RPMI8226 (cell line): ENCODE data around the gene TMEM9.
"Not testable (repeated sequence)": the region's sequence is repeated elsewhere in the genome, so short reads cannot be mapped to it uniquely, and the experiment has no call there.

Experiments used
- DNase-seq: peaks from one replicate; pipeline ENCODE4 v3.0.0-alpha.2; 2015

The TMEM9 gene

DNA sequence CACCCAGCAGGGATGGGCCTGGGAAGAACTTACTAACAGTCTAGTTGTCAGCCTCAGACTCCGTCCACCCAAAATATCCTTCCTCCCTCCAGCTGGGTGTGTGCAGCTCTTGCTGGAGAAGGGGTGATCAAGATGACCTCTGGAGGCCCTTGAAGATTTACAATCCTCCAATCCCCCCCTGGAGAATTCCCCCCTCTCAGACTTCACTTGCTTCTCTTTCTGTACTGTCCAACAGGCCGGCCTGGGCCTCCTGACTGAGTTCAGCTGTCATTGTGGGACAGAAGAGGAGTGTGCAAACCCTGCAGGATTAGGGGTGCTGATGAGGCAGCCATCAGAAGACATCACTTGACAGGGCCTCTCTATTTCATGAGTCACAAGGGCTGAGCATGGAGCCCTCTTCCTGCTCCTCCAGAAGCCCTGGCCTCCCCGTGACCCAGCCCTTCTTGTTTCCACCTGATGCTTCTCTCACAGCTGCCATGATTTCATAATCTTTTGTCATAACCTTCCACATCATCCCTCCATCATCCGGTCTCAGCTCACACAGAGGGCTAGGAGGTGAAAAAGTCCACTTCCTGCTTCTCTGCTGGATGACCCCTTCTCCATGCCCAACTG, 18.8 kb upstream of the TMEM9 start:
- no peak for DNase-seq

DNA sequence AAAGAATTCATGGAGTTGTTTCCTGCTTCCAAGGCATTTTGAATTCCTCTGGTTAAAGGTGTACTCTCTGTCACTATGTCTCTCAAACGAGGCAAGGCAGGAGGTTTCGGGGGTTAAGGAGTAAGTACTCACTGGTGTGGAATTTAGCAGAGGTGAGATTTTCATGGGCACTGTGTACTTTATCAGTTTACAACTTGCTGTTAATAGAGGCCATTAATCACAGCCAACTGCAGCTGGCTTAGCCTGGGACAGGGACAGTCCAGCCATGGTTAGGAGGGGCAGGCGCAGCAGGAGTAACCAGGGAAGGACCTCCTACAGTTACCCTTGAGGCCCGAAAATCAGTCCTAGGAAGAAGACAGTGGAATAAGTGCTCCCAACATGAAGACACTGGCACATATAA, 18.1 kb upstream of the TMEM9 start:
- no peak for DNase-seq

DNA sequence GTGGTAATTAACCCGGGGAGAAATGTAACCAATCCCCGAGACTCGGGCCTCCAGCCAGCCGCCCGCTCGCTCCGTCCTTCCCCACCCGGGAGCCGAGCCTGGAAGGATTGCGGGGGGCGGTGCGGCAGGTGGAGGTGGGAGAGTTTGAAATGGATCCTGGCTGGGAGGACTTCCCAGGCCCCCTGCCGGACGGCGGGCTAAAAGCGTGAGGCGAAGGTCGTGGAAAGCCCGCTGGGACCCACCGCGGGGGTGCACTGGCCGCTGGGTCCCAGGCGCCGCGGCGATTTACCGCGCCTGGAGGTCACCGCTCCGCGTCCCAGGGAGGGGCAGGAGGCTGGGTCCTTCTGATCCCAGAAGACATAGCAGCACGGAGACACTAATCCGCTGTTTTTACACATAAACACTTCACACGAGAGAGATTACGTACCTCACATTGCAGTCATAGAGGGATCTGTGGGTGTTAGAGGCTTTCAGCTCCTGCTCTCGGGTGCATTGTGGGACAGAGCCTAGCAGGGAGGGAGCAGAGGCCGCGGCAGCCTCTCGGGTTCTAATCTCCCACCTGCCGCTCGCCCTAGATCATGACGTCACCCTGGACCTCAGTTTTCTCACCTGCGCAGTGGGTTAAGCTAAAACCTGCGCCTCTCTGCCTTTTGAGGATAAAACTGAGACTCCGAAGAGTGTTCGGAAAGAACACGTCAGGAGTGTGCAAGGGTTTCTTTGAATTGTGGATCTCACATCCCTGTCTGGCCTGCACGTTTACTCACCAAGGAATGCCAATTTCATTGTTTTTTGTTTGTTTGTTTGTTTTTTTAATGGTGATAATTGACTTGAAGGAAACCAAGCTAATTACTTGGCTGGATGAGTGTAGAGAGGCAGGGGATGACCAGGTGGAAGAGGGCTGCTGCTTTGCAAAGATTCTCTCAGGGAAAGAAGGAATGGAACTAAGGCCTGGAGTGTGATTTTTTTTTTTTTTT, 17.1 kb upstream of the TMEM9 start:
- DNase-seq: peak; percentile 62

DNA sequence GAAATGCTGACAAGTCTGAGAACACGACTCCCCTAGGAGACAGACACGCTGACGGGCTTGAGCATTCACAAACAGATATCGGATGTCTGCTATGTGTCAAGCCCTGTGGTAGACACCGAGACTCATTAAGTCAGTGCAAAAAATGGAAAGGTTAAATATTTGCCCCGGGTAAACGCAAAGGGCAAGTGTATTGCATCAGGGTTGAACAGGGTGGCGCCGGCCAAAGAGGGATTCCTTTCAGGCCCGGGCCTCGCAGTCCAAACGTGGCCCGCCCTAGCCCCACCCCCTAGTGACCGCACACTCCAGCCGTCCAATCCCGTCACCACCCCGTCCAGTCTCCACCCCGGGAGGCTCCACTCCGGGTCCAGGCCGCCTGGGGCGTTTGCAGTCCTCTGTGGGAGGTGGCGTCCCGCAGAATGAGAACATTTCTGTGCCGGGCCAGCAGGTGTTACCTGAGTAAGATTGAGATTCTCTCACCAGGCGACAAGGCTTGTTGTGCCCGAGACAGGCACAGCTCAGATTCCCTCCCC, 16.3 kb upstream of the TMEM9 start:
- peak; percentile 98 for DNase-seq

DNA sequence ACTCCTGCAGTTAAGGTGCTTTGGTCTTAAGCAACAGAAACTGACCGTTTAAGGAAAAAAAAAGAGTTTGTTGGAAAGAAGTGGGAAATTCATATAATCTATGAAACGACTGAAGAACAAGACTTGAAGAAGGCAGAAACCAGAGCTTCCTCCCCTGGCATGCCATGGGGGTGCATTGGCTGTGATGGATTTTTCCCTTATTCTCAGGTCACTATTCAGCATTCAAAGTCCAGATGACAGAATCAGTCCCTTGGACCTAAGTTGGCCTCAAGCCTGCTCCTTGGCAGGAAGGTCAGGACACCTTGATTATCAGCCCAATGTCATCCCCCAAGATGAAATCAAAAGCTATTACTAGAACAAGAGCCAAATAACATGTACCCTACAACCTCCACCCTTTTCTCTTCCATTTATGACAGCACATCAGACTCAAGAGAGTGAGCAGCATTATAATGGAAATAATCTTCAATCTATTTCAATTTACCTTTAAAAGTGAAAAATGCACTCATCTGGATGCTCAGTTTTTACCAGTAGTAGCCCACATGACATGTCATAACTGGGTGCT, 15.8 kb upstream of the TMEM9 start:
- DNase-seq: no peak

DNA sequence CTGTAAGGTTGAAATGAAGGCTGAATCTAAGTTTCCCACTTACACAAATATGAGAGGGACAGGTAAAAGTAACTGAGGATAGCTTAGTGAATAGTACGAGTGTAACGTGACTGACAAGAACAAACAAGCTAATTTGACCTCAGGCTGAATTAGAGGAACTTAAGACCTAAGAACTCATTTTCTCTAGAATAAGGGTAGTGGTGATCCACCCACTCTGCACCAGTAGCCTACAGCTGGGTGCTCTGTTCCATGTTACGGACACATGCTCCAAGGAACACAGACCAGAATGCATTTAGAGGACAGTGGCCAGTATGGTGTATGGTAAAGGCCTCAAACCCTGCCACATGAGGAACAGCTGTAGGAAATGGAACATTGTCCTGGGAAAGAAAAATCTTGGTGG, 14.9 kb upstream of the TMEM9 start:
- no peak for DNase-seq

DNA sequence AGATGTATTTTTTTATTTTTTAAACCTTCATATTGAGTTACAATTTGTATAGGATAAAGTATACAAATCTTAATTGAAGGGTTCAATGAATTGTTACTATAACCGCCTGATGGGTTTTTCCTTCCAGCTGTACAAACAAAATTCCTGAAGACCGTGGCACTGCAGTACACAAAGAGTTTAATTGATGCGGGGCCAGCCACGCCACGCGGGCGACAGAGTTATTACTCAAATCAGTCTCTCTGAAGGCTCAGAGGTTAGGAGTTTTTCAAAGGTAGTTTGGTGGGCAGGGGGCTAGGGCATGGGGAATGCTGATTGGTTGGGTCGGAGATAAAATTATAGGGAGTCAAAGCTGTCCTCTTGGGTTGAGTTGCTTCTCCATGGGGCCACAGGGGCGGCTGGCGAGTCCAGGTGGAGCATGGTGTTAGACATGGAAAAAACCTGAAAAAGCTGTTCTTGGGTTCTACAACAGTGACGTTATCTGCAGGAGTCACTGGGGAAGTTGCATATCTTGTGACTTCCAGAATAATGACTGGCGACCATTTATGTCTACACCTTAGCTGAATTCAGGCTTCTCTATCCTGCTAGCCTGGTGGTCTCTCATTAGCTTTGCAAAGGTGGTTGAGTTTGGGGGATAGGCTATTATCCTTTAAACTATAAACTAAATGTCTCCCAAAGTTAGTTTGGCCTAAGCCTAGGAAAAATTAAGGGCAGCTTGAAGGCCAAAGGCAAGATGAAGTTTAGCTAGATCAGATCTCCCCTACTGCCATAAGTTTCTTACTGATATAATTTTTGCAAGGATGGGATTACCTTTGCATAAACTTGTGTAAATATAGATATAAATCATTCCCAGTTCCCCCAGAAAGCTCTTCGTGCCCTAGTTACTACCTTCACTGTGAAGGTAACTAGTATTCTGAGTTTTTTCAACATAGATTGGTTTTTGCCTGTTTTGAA, 13.0 kb upstream of the TMEM9 start:
- DNase-seq: no peak

DNA sequence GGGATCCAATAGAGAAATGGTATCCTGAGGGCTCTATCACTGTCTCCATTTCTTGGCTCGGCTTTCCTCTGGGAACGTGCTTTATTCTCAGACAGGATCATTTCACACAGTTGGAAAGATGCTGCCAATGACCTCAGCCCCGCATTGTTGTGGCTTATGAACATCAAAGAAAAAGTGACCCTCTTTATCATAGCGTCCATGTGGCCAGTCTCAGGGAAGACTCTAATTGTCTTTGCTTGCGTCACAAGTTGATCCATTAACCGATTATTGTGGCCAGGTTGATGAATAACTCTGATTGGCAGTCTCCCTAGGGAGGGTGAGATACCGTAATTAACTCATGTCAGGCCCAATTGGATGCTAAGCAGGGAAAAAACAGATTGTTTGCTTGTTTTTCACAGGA, 10.4 kb upstream of the TMEM9 start:
- DNase-seq: no peak

DNA sequence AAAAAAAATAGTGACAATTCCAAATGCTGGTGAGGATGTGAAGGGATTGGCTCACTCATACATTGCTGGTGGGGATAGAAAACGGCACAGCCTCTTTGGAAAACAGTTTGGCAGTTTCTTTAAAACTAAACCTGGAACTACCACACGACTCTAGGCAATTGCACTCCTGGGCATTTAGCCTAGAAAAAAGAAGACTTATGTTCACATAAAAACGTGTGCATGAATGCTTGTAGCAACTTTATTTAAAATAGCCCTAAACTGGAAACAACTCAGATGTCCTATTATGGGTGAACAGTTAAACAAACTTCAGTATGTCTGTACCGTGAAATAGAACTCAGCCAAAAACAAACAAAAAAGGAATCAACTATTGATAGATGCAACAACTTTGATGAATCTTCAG, 9.4 kb upstream of the TMEM9 start:
- no peak for DNase-seq

DNA sequence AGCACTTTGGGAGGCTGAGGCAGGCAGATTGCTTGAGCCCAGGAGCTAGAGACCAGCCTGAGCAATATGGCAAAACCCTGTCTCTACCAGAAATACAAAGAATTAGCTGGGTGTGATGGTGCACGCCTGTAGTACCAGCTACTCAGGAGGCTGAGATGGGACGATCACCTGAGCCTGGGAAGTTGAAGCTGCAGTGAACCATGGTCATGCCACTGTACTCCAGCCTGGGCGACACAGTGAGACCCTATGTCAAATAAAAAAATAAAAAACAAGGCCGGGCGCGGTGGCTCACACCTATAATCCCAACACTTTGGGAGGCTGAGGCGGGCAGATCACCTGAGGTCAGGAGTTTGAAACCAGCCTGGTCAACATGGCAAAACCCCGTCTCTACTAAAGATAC, 8.8 kb upstream of the TMEM9 start:
- not testable (repeated sequence) for DNase-seq

DNA sequence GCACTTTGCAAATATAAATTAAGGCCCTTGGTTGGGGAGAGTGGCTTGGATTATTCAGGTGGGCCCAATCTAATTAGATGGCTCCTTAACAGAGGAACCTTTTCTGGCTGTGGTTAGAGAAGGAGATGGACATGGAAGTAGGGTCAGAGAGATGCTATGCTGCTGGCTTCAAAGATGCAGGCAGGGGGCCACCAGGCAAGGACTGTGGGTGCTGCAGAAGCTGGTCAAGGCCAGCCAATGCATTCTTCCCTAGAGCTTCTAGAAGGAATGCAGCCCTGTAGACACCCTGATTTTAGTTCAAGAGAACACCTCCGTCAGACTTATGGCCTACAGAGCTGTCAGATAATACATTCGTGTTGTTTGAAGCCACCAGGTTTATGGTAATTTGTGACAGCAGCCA, 3.7 kb upstream of the TMEM9 start:
- no peak for DNase-seq

DNA sequence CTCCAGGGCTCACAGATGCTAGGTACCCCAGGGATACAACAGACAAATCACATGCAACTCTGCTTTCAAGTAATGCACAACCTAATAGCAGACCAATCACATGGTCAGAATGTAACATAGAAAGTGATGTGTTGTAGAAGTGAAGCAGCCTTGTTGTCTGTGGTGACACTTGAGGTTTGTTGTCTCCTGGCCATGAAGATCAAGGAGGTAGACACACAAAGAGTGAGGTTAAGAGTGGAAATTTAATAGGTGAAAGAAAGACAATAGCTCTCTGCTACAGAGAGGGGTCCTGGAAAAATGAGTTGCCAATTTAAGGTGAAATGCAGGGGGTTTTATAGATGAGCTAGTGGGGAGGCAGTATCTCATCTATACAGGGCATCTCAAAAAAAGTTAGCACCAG, 2.5 kb upstream of the TMEM9 start:
- no peak for DNase-seq

DNA sequence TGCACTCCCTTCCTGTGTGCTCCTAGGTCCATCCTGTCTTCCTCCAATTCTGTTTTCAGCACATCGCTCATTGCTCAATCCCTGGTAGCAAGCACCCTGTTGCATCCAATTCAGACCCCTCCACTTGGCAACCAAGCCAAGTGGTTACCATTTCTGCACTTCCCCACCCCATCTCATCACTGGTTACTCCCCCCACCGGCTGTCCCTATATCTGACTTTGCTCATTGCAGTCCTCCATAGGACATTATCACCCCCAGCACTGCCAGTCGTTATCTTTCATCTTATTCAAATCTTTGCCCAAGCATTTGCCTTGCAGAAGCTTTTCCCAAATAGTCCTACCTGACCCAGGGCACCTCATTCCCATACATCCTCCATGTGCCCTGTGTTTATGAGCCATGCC, 2.1 kb upstream of the TMEM9 start:
- DNase-seq: no peak

DNA sequence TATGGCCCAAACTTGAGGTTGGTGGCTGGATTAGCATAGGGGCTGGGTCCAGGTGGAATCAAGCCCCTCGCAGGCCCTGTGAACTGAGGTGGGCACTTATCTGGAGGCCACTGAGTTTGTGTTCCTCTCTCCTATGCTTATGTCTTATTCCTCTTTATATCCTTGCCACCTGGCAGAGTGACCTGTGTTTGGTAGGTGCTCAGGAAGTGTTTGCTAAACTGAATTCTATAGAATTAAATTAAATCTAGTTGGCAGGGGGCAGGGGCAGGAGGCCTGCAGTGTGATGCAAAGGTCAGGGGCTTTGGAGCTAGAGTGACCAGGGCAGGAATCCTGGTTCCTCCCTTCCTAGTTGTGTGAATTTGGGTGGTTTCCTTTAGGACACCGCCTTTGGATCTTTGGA, 1.1 kb upstream of the TMEM9 start:
- no peak for DNase-seq

DNA sequence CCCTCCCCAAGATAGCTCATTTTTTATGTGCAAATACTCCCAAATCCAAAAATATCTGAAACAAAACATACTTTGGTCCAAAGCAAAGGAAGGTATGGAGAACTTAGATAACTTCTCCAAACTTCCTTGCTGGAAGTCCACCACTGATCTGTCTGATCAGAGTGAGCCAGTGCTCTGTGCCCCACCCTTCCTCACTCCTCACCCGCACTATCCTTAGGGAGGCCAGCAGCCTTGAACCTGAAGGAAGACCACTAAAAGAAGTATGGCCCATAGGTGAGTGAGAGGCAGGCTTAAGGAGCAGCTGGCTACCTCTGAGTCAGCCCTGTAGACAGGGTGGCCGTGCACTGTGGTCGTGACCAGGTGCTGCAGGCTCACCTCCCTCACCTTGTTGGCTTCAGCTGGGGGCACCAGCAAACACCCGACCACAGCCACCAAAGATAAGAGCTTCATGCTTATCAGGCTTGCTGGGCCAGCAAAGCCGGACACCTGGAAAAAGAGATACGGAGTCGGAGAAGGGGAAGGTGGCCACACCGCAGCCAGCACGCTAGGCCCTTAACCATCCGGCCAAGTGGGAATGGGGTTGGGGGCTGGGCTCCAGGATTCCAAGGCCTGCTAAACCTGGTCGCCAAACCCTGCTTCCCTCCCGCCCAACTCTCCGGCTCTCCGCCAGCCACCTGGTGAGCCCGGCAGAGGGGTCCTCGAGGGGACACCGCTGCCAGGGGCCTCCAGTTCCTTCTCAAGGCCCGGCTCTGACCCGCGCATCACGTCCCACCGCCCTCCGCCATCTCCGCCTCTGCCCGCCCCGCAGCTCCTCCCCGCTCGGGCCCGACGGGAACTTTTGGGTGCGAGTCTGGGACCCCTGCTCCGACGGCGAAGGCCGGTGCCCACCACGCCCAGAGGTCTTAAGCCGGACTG, 543 bp downstream of the TMEM9 start:
- DNase-seq: no peak

DNA sequence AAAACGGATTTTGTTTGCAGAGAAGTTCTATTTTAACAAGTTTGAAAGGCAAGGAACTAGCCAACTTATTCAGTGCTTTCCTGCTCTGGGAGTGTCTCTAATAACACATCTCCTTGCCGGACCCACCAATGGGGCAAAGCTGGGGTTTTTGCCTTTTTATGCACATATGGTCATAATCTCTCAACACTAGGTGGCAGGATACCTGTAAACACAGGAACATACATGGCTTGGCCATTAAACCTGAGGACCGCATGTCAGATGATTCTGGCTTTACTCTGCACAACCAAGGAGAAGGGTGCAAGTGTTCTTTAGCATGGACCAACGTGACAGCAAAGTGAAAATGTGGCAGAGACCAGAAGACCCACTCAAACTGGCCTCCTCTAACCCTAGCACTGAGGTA, 4.9 kb downstream of the TMEM9 start:
- DNase-seq: peak; percentile 54

DNA sequence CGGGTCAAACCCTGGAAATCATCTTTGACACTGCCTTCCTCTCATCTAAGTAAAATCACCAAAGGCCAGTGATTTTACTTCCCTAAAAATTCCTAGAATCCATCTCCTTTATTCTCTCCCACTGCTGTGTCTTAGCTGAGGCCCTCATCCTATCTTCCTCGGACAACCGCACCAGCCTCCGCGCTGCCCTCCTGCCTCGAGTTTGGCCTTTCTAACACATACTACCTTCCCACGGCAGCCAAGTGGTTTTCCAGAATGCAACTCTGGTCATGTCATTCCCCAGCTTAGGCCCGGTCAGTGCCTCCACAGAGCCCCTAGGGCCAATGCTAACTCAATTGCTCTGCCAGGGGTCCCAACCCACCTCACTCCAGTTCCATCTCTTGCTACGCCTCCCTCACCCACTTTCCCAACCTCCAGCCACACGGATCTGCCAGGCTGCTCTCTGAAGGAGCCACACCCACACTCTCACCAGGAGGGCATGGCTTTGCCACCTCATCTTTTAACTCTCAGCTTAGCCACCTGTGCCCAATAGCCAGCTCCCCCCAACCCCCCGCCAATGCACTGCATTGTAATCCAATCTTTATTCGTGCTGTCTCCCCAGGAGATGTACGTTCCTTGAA, 6.8 kb downstream of the TMEM9 start:
- DNase-seq: no peak

DNA sequence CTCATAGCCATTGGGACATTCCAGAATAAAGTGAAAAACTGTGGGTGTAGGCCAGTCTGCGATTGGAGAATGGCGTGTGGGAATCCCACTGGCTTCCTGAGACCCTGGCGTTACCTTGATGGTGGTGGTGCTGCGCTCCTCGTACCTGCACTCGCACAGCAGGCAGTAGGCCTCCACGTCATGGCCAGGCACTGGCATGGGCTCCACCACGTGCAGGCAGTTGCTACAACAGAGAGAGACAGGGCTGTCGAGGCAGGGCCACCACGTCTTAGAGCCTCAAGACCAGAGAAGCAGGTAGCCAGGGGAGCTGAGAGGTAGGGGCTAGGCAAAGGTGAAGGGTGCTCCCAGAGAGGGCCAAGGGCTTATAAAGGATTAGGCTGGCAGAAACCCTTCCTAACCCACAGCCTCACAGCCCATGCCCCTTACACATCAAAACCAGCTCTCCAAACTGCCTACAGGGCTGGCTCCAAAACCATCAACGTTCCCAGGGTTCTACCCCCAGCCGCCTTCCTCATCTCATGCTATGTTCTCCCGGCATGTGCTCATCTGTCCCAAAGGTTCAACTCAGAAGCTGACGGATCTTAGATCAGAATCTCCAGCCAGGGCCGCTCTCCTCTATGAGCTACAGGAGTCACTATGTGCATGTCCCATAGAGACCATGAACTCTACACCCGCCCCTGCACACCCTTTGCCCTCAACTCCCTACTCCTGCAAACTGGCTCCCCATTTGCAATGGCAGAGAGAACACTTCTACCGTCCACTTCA, 7.5 kb downstream of the TMEM9 start:
- no peak for DNase-seq

DNA sequence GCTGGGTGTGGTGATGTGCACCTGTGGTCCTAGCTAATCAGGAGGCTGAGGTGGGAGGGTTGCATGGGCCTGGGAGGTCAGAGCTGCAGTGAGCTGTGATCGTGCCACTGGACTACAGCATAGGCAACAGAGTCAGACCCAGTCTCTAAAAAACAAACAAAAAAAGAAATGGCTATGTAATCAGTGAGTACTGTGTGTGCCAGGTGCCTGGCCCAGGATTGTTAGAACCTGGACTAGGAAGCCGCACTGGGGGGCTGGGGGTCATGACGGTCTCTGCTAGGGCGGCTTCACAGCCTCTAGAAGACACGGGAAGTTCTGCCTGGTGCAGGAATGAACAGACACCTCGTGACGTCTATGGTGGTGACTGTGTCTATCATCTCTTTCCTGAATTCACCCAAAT, 8.5 kb downstream of the TMEM9 start:
- DNase-seq: no peak

DNA sequence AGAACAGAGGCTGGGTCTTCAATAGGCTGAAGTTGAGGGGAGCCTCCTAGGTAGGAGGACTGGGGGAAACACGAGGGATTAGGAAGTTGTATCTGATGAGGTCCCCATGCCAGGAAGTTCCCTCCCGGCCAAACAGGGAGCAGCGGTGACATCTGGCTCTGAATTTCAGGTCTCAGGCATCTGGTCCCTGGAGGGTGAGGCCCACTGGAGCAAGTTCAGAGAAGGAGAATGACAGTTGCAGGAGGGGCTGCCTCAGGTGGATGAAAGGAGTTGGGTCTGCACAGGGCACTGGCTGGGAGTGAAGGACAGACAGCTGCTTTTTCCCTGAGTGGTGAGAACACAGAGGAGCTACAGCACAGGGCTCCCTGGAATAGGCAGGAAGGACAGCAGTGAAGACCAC, 9.1 kb downstream of the TMEM9 start:
- DNase-seq: no peak
